Panc1 (cell line): ENCODE results near the gene MMP21. TPM values are rescaled to one million over a fixed set of nuclear protein-coding genes. Genes with fewer than 3 reads are reported as not detected.

Source experiments
- ATAC-seq: fragments of 200-7000 bp; cut with Tn5 transposase; 2 replicates; pipeline ENCODE4 v1.9.1; 2020; ENCODE audit warnings: mild to moderate bottlenecking, moderate library complexity
- BruUV-seq: library from RNA; stranded (reverse); fragments of 400-500 nt; replicated peaks from 2 replicates; lab custom pipeline; 2021; lab: Mats Ljungman, UMichigan
- CTCF ChIA-PET: fragments of 300-600 bp; sonication (Branson Sonifier 250); formaldehyde crosslinking; loops from one replicate; lab custom pipeline; 2022; ENCODE audit warnings: antibody characterized with exemption; lab: Charles Lee
- POLR2A ChIA-PET: fragments of 300-600 bp; sonication (Branson Sonifier 250); formaldehyde crosslinking; loops from one replicate; lab custom pipeline; 2022; ENCODE audit warnings: antibody characterized with exemption; lab: Charles Lee
- DNase-seq: peaks from one replicate; pipeline ENCODE4 v3.0.0-alpha.2; 2010; ENCODE audit warnings: low read depth, low spot score
- H3K27ac ChIP-seq: 2 replicates; pipeline ENCODE4 v1.5.1; 2011; ENCODE audit warnings: mild to moderate bottlenecking, low read length, inconsistent platforms
- H3K27me3 ChIP-seq: fragments of 200-500 bp; sonication (Bioruptor generic); 2 replicates; pipeline ENCODE4 v1.6.0; 2014; ENCODE audit warnings: low read length, inconsistent platforms; ENCODE audit not compliant: control insufficient read depth, insufficient read depth
- H3K36me3 ChIP-seq: fragments of 200-500 bp; sonication (Bioruptor generic); 2 replicates; pipeline ENCODE4 v1.5.1; 2014; ENCODE audit warnings: inconsistent platforms, mild to moderate bottlenecking, low read length, moderate library complexity; ENCODE audit not compliant: control insufficient read depth, insufficient read depth
- H3K4me1 ChIP-seq: 2 replicates; pipeline ENCODE4 v1.5.1; 2011; ENCODE audit warnings: inconsistent platforms, mild to moderate bottlenecking, low read length, moderate library complexity; ENCODE audit not compliant: control insufficient read depth, insufficient read depth
- H3K4me3 ChIP-seq, 2 experiments: 2 replicates each; pipeline ENCODE4 v1.5.1; 2011 to 2012; ENCODE audit warnings: low read depth in 2 of 2, low read length in 2 of 2, mild to moderate bottlenecking in 2 of 2, inconsistent platforms in 1 of 2, moderate library complexity in 1 of 2
- H3K9me3 ChIP-seq: fragments of 200-500 bp; sonication (Bioruptor generic); 2 replicates; pipeline ENCODE4 v1.5.1; 2014; ENCODE audit warnings: low read depth, mild to moderate bottlenecking, inconsistent platforms, low read length, moderate library complexity; ENCODE audit not compliant: control insufficient read depth, insufficient read depth
- POLR2AphosphoS5 ChIP-seq: IDR thresholded peaks from 2 replicates; pipeline ENCODE4 v1.6.1; 2012; ENCODE audit warnings: mild to moderate bottlenecking, low read depth, low read length, moderate library complexity
- SIN3A ChIP-seq: IDR thresholded peaks from 2 replicates; pipeline ENCODE4 v1.6.1; 2012; ENCODE audit warnings: low read depth, mild to moderate bottlenecking, low read length, moderate library complexity, borderline replicate concordance; ENCODE audit not compliant: insufficient read depth
- TCF7L2 ChIP-seq: IDR thresholded peaks from 2 replicates; pipeline ENCODE4 v1.6.1; 2011; ENCODE audit warnings: mild to moderate bottlenecking, low read depth, low read length, inconsistent platforms
- in situ Hi-C: cut with HindIII; loops from 2 replicates; pipeline ENCODE4 v1.10.0; 2016; ENCODE audit warnings: low sequenced_read_pairs, low pct_unique_long_range_greater_than_20kb
- intact Hi-C: fragments of 100-400 bp; cut with micrococcal nuclease; formaldehyde crosslinking; loops from one replicate; pipeline ENCODE4 v1.10.0; 2022; ENCODE audit not compliant: unreplicated experiment
- total RNA-seq: library from RNA; stranded (reverse); gene quantifications from one replicate; pipeline ENCODE4 v1.2.1, GENCODE V29; 2021; ENCODE audit not compliant: unreplicated experiment
- TF ChIP-seq, protein P1 (sequence below): fragments of 450-650 bp; IDR thresholded peaks from 2 replicates; pipeline ENCODE4 v1.5.1; 2017; ENCODE audit warnings: mild to moderate bottlenecking
- TF ChIP-seq, protein P2 (sequence below), 2 experiments: IDR thresholded peaks; 2 replicates each; pipeline ENCODE4 v1.6.1; 2011 to 2012; ENCODE audit warnings: low read depth in 2 of 2, control low read depth in 1 of 2, low read length in 1 of 2, mild to moderate bottlenecking in 1 of 2, moderate library complexity in 1 of 2; ENCODE audit not compliant: insufficient read depth in 1 of 2

The MMP21 gene
- total RNA-seq, 1 experiment from 2014 or later = not detected

DNA sequence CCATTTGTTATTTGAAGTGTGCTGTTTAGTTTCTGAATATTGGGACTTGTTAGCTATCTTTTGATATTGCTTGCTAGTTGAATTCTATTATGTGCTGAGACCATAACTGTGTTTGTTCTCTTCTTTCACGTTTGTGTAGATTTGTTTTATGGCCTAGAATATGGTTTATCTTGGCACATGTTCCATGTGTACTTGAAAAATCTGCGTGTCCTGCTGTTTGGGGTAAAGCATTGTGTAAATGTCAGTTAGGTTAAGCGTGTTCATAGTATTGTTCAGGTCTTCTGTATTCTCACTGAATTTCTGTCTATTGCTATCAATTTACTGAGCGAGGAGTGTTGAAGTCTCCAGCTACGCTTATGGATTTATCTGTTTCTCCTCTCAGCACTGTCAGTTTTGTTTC is 19.4 kb downstream of the MMP21 start:
- Histone ChIP-seq H3K27me3 (no peaks in the 10 kb centered on the region), H3K27ac (no peak overlapping the region), H3K4me3 (no peak overlapping the region), H3K36me3 (peaks cover 39% of the 10 kb centered on the region), H3K9me3 (no peaks in the 10 kb centered on the region), H3K4me1 (no peaks in the 10 kb centered on the region)
- CTCF ChIA-PET = no interaction called here
- ATAC-seq = no peak
- in situ Hi-C loops (no loop called here), intact Hi-C loops (no loop called here)
- POLR2A ChIA-PET = no interaction called here
- no TSS peak for BruUV-seq
- TF ChIP-seq SIN3A = no peak
- TF ChIP-seq, protein P1, sequence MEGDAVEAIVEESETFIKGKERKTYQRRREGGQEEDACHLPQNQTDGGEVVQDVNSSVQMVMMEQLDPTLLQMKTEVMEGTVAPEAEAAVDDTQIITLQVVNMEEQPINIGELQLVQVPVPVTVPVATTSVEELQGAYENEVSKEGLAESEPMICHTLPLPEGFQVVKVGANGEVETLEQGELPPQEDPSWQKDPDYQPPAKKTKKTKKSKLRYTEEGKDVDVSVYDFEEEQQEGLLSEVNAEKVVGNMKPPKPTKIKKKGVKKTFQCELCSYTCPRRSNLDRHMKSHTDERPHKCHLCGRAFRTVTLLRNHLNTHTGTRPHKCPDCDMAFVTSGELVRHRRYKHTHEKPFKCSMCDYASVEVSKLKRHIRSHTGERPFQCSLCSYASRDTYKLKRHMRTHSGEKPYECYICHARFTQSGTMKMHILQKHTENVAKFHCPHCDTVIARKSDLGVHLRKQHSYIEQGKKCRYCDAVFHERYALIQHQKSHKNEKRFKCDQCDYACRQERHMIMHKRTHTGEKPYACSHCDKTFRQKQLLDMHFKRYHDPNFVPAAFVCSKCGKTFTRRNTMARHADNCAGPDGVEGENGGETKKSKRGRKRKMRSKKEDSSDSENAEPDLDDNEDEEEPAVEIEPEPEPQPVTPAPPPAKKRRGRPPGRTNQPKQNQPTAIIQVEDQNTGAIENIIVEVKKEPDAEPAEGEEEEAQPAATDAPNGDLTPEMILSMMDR = no peak
- TF ChIP-seq POLR2AphosphoS5 = no peak
- TF ChIP-seq TCF7L2 = no peak
- TF ChIP-seq, protein P2, sequence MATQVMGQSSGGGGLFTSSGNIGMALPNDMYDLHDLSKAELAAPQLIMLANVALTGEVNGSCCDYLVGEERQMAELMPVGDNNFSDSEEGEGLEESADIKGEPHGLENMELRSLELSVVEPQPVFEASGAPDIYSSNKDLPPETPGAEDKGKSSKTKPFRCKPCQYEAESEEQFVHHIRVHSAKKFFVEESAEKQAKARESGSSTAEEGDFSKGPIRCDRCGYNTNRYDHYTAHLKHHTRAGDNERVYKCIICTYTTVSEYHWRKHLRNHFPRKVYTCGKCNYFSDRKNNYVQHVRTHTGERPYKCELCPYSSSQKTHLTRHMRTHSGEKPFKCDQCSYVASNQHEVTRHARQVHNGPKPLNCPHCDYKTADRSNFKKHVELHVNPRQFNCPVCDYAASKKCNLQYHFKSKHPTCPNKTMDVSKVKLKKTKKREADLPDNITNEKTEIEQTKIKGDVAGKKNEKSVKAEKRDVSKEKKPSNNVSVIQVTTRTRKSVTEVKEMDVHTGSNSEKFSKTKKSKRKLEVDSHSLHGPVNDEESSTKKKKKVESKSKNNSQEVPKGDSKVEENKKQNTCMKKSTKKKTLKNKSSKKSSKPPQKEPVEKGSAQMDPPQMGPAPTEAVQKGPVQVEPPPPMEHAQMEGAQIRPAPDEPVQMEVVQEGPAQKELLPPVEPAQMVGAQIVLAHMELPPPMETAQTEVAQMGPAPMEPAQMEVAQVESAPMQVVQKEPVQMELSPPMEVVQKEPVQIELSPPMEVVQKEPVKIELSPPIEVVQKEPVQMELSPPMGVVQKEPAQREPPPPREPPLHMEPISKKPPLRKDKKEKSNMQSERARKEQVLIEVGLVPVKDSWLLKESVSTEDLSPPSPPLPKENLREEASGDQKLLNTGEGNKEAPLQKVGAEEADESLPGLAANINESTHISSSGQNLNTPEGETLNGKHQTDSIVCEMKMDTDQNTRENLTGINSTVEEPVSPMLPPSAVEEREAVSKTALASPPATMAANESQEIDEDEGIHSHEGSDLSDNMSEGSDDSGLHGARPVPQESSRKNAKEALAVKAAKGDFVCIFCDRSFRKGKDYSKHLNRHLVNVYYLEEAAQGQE (IDR thresholded peaks at IDR 0.05; ENCODE audit: insufficient read depth in 1 of 2, low read depth in 2 of 2, low read length in 1 of 2) = no peak
- DNase-seq = no peak

DNA sequence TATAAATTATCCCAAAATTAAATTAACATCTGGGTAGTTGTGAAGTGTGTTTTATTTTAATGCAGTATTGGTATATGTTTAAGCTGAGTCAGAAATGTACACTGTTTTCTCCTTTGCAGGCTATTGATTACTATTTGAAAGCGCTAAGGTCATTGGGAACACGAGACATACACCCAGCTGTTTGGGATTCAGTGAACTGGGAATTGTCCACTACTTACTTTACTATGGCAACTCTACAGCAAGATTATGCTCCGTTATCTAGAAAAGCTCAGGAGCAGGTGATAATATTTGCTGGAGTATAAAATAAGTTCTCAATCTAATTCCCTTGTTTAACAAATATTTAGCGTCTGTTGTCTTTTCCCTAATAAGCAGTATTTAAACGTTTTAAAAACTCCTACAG is 28.2 kb downstream of the MMP21 start:
- CTCF ChIA-PET = no interaction called here
- TF ChIP-seq SIN3A = no peak
- TF ChIP-seq, protein P1 = no peak
- TF ChIP-seq POLR2AphosphoS5 = no peak
- TF ChIP-seq, protein P2 (IDR thresholded peaks at IDR 0.05; ENCODE audit: insufficient read depth in 1 of 2, low read depth in 2 of 2, low read length in 1 of 2) = no peak
- TF ChIP-seq TCF7L2 = no peak
- POLR2A ChIA-PET = no interaction called here
- ATAC-seq (no peak), DNase-seq (no peak)
- H3K4me1 ChIP-seq = no peaks in the 10 kb centered on the region
- in situ Hi-C loops = no loop called here
- H3K4me3 ChIP-seq = no peak overlapping the region
- peaks cover 36% of the 10 kb centered on the region for H3K36me3 ChIP-seq
- no peaks in the 10 kb centered on the region for H3K9me3 ChIP-seq
- H3K27ac ChIP-seq = no peak overlapping the region
- H3K27me3 ChIP-seq = no peaks in the 10 kb centered on the region
- no TSS peak for BruUV-seq
- intact Hi-C loops = no loop called here
